NT2/D1 (cell line): Measurements from ENCODE around the gene PZP.

Source experiments
- SUZ12 ChIP-seq: IDR thresholded peaks from 2 replicates; pipeline ENCODE4 v1.6.1; 2011; ENCODE audit not compliant: insufficient read length, insufficient read depth; ENCODE audit errors: extremely low read depth
- YY1 ChIP-seq: IDR thresholded peaks from 2 replicates; pipeline ENCODE4 v1.6.1; 2011; ENCODE audit not compliant: insufficient read length, insufficient read depth
- ZNF274 ChIP-seq: IDR thresholded peaks from 2 replicates; pipeline ENCODE4 v1.6.1; 2011; ENCODE audit warnings: mild to moderate bottlenecking, low read depth, low read length

DNA sequence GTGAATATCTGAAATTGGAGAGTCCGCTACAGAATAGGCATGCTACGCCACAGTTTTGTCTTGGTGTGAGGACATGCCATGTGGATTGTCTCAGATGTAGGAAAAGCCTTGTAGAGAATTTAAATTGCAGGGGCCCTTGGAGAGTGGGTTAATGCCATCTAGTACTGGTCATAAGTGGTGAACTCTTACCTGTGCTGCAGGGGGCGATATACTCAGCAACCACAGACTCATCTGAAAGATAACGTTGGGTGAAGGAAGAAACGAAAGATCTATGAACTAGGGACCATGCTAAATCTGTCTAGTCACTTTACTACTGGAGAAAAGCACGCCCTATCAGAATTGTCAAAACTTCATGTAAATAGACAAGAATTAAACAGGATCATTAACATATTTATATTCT, 58.8 kb downstream of the PZP start:
- TF ChIP-seq YY1 (no peak), SUZ12 (no peak), ZNF274 (no peak)
